HG02885 (cell line): ENCODE results near the gene SH3GL1.

Experiments used
- ATAC-seq: cut with Tn5 transposase; IDR thresholded peaks from one replicate; pipeline ENCODE4 v1.9.1; 2021; ENCODE audit warnings: mild to moderate bottlenecking; ENCODE audit not compliant: unreplicated experiment, poor library complexity

Gene SH3GL1

GRCh38 chr19:4378886-4379285 lies 21.5 kb downstream of the SH3GL1 start:
- ATAC-seq: no peak

- no peak for ATAC-seq
Observed at GRCh38 chr19:4376991-4377781, 23.2 kb downstream of the SH3GL1 start.

DNA sequence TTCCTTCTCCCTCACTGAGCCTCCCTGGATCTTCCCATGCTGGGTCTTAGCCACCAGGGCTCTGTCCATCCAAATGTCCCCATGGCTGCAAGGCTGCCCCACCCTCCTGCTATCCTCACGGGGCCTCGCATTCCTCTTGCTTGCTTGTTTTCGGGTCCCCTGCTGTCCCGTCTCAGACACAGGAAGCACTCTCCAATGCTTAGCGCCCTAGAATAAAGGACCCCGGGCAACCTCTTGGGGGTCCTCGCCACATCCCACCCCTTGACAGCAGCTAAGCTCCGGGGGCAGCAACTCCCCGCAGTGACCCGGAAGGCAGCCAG lies 23.7 kb downstream of the SH3GL1 start:
- no peak for ATAC-seq

- ATAC-seq: no peak
Observed at GRCh38 chr19:4376028-4376670, 24.2 kb downstream of the SH3GL1 start.

GRCh38 chr19:4375164-4376027 lies 25.0 kb downstream of the SH3GL1 start:
- peak; percentile 46 for ATAC-seq

- no peak for ATAC-seq
Observed at GRCh38 chr19:4374498-4375163, 25.7 kb downstream of the SH3GL1 start.

DNA sequence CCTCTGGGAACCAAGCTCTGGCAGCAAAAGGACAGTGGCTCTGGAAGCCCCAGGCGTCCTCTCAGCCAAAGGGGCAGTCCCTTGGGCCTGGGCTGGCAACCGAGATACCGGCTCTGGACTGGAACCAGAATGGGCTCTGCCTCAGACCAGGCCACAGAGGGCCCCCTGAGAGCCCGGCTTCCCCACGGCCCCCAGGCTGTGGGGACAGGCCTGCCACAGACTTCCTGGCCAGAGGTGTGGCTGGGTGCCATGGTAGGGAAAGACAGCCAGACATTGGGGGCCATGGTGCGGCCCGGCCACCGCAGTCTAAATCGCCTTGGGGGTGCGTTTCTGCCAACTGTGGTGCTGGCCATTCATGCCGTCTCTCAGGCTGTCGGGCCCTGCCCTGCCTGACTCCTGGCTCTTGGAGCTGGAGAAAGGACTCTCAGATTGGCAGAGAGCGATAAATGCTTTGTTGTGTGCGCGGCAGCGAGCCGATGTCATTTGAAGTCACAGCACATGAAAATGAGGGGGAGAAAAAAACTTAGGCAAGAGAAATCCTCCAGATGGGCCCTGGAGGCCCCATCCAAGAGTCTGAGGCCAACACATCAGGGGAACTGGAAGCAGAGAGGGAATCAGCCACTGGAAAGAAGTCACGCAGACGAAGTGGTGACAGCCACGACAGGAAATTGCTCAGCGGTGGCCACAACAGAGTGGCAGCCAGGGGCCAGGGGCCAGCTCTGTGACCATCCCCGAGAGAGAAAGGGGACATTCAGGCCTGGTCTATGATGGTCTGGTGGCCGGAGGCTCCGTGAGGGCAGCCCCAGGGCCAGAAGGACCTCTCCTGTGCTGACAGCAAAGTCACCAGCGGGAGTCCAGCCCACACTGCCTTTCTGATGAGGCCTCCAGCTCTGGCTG lies 26.5 kb downstream of the SH3GL1 start:
- no peak for ATAC-seq

DNA sequence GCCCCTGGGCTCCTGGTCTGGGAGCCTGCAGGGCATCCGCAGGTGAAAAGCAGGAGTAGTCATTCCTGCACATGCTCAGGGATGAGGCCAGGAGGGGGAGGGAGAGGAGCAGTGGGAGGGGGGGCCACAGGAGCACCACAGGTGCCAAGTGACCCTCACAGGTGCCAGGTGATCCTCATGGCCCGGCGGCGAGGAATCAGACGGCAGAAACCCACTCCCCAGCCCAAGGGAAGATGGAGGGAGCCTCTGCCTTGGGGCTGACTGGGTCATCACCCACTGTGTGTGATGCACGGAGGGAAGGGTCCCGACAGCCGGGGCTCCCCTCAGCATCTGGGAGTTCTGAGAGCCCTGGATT lies 27.4 kb downstream of the SH3GL1 start:
- ATAC-seq: no peak

DNA sequence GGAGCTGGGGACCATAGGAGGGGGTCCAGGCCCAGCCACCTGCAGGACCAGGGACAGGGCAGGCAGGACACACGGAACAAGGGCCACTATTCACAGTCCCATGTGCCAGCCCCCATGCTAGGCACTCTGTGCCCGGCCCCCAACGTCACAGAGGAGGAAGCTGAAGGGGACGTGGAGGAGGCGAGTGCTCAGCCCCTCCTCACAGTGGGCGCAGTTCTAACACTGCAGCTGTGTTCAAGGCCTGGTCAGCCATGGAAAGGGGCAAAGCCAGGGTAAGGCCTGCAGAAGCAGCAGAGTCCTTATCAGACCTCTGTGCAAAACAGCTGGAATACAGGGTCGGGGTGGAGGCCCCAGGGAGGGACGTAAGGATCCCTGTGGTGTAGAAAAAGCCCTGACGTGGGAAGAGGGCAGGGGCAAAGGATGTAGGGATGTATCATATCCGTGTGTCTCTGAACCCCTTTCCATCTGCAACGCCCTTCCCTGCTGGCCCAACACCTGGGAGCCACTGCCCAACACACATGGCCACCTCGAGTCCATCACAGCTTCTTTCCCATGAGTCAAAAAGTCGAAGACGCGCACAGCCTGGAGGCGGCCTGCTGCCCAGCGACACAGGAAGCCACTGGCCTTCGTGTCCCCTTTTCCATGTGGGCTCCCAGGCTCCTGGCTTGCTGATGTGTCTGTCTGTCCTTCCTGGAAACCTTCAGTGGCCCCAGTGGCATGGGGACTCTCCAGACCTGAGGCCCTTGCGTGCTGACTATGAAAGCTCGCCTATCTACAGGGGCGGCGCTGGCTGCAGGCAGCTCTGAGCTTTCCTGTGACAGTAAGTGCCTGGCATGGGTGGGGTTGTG lies 28.0 kb downstream of the SH3GL1 start:
- no peak for ATAC-seq

DNA sequence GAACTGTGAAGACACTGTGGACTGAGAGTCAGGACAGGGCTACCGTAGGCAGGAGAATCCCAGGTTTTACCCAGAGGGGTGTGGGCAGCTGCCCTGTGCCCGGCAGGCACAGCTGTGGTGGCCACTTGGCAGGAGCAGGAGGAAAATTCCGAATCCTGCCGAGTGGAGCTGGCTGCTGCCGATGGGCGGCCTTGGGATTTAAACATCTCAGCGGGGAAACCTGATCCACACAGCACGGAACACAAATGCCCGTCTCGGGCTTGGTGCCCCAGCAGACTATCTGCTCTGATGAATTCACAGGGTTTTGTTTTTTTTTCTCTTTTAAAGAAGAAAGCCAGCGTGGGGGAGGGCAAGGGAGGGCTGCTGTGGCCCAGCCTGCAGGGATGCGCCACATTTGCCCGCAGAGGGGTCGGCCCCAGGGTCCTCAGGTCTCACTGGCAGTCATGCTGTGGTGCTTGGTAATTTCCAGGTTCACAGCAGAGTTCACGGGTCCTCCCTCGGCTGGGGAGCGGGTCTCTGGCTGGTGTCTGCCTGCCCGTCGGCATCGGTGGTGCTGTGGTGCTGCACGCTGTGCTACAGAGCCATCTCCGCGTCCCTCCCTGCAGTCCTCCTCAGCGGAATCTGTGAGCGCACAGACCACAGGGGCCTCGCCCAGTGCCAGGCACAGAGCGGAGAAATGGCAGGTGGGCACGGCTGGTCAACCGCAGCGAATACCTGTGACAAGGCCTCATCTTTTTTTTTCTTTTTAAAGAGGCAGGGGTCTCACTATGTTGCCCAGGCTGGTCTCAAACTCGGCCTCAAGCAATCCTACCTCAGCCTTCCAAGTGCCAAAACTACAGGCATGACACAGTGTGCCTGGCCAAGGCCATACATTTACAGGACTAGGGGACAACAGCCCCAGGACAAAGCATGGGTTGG lies 28.8 kb downstream of the SH3GL1 start:
- no peak for ATAC-seq

DNA sequence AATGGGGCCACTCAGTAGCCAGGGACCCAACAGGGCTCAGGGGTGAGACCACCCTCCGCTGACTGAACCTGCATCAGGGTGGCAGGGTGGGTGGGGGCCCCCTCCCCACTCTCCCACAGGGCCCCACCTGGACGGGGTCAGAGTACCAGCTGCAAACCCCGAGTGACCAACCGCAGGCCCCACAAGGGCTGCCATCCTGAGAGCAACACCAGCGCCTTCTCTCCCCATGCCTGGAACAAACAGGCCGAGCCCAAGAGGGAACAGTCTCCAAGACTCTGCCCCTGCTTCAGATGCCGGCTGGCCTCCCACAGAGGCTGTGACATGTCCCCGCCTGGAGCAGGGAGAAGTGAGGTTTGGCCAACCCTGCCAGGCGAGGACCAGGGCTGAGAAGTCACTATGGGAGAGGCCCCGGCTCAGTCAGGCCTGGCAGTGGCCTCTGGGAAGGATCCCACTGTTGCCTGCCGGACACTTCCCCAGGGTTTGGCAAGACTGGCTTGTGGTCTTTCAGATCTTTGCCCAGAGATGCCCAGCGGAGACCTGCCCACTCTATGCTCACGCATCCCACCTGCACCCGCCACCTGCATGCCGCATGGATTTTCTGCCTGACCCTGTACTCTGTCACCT lies 29.8 kb downstream of the SH3GL1 start:
- ATAC-seq: no peak

DNA sequence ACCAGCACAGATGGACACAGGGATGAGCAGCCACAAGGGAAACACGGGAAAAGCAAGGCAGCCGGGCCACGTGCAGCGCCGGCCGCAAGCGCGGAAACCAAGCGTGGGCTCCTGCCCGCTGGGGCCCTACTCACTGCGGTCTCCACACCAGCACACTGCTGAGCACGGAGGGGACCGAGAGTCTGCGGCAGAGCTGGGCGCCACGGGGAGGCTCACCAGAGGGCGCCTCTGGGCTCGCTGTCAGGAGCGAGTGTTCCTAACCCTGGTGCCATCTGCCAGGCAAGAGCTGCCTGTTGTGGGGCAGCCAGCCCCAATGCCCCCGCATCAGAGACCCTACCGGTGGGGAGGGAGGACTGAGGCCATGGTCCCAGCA lies 30.5 kb downstream of the SH3GL1 start:
- ATAC-seq: peak; percentile 58

- ATAC-seq: peak; percentile 45
Observed at GRCh38 chr19:4369109-4369887, 31.0 kb downstream of the SH3GL1 start.

- ATAC-seq: no peak
Observed at GRCh38 chr19:4368128-4368820, 32.1 kb downstream of the SH3GL1 start.

DNA sequence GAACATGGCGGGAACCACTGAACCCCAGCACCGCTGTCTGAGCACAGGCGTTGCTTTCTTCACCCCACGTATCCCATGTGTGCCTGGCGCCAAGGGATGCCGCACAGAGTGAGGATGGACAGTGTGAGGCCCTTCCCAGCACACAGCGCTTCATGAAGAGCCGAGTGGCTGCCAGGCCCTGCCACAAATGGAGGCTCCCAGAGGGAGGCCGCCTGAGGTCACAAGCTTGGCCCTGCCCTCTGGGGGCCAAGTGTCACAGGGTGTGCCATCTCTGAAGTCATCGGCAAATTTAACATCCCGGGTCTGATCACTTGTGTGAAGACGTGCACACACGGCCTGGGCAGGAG lies 32.6 kb downstream of the SH3GL1 start:
- no peak for ATAC-seq

DNA sequence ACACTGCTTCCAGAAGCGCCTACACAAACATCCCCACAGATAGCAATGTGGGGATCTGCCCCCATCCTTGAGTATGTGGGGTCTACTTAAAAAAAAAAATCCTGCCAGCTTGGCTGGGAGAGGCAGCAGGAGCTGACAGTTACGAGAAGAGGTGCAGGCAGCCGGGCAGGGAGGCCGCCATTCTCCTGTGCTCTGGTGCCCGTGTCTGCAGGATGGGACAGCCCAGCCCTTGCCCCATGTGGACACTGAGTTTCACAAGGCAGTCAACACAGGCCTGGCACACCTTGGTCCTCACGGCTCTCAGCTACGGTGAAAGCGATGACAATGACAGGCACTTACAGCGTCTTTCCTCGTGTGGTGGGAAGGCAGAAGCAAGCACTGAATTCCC lies 33.0 kb downstream of the SH3GL1 start:
- no peak for ATAC-seq
